ENCODE results near the gene RIPK1. TPM values are rescaled to one million over a fixed set of nuclear protein-coding genes. Genes with fewer than 3 reads are reported as not detected.

The RIPK1 gene
- total and polyA plus RNA-seq, 2 of the 8 experiments (the other 6 are each of a cell fraction or from before 2014, with no cell fraction given), result 5.9 to 22.9 TPM

DNA sequence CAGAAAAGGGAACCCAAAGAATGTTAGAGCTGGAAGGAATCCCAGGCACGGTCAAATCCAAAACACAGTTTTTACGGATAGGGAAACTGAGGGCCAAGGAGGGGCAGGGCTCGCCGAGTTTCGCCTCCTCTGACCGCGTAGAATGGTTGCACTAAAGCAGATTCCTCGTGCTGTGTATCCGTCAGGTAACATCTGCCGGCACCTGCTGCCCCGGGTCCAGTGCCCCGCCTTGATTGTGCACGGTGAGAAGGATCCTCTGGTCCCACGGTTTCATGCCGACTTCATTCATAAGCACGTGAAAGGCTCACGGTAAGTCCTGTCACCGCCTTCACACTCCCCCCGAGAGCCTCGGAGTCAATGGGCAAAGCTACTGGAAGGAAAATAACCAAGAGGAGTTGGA lies 71.9 kb downstream of the RIPK1 start (continued):
- TF ChIP-seq HDAC6 (IDR thresholded peaks at IDR 0.05; ENCODE audit: low read depth, low read length) (no peak), PHF8 (conservative IDR thresholded peaks at IDR 0.05; ENCODE audit: low read depth, low read length) (no peak), SIX5 (IDR thresholded peaks at IDR 0.05; ENCODE audit: low read depth, low read length) (no peak)
